Activated T-helper 1 cell treated with anti-CD3 and anti-CD28 coated beads, Interleukin-12 subunit alpha, Interleukin-12 subunit beta, Interleukin-2, Interleukin-4 antibody, amounts not matched to agents 30 ng/mL and 10 ng/mL and 1 ng/mL, durations not matched to agents 14 hours and 24 hours and 36 hours (primary cell): ENCODE data around the gene POLN. TPM values are rescaled to one million over a fixed set of nuclear protein-coding genes. Genes with fewer than 3 reads are reported as not detected.

ENCODE experiments used
- DNase-seq: peaks from one replicate; pipeline ENCODE4 v3.0.0; 2021; ENCODE audit warnings: low spot score
- H3K27ac Mint-ChIP-seq: one replicate; pipeline ENCODE4 v1.8.0; 2021; ENCODE audit warnings: mild to moderate bottlenecking, mixed read lengths
- H3K27me3 Mint-ChIP-seq: one replicate; pipeline ENCODE4 v1.8.0; 2022; ENCODE audit warnings: mild to moderate bottlenecking, moderate library complexity, mixed read lengths; ENCODE audit not compliant: insufficient read depth
- H3K36me3 Mint-ChIP-seq: one replicate; pipeline ENCODE4 v1.8.0; 2021; ENCODE audit warnings: low read depth, mixed read lengths
- H3K4me1 Mint-ChIP-seq: one replicate; pipeline ENCODE4 v1.8.0; 2021; ENCODE audit warnings: low read depth, mixed read lengths
- H3K4me3 Mint-ChIP-seq: one replicate; pipeline ENCODE4 v1.8.0; 2021; ENCODE audit warnings: mild to moderate bottlenecking, moderate library complexity, mixed read lengths
- H3K9me3 Mint-ChIP-seq: one replicate; pipeline ENCODE4 v1.8.0; 2021; ENCODE audit warnings: mixed read lengths
- intact Hi-C: fragments of 100-400 bp; cut with micrococcal nuclease; formaldehyde crosslinking; loops from one replicate; pipeline ENCODE4 v1.15.1; 2024
- total RNA-seq: library from RNA; stranded (reverse); gene quantifications from 2 replicates; pipeline ENCODE4 v1.2.3, GENCODE V29; 2022

The POLN gene
- total RNA-seq, 1 donor from 2014 or later, result 3.5 TPM

GRCh38 chr4:2090642-2091041 lies 151.3 kb downstream of the POLN start:
- Mint-ChIP-seq H3K9me3 (no peaks in the 10 kb centered on the region), H3K4me1 (no peaks in the 10 kb centered on the region), H3K27me3 (peaks cover 20% of the 10 kb centered on the region), H3K27ac (no peak overlapping the region), H3K4me3 (no peak overlapping the region), H3K36me3 (no peaks in the 10 kb centered on the region)
- no peak for DNase-seq
- intact Hi-C loops, result no loop called here

DNA sequence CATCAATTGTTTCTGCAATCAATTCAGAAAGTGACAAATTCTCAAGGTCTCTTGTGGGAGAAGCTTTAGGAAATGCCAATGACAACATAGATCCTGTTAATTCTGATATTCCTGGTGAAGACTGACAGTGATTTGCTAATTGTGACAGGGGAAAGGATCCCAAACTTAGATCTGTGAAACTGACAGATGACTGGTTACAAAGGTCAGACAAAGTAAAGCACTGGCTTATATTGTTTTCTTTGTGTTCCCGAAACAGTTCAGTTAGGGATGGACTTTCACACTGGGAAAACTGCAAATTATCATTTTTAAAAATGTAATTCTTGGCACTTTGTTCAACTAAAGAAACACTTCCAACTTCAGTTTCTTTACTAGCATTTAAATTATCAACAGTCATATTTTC lies 152.7 kb downstream of the POLN start:
- intact Hi-C loops, result no loop called here
- Mint-ChIP-seq H3K36me3 (no peaks in the 10 kb centered on the region), H3K9me3 (no peaks in the 10 kb centered on the region), H3K4me3 (no peak overlapping the region), H3K4me1 (no peaks in the 10 kb centered on the region), H3K27me3 (peaks cover 20% of the 10 kb centered on the region), H3K27ac (no peak overlapping the region)
- DNase-seq, result no peak

- Mint-ChIP-seq H3K4me3 (no peak overlapping the region), H3K4me1 (no peaks in the 10 kb centered on the region), H3K27me3 (peaks cover 23% of the 10 kb centered on the region), H3K9me3 (no peaks in the 10 kb centered on the region), H3K27ac (no peak overlapping the region), H3K36me3 (no peaks in the 10 kb centered on the region)
- intact Hi-C loops, result no loop called here
- DNase-seq, result no peak
Measured at GRCh38 chr4:2087170-2087569, 154.8 kb downstream of the POLN start.

DNA sequence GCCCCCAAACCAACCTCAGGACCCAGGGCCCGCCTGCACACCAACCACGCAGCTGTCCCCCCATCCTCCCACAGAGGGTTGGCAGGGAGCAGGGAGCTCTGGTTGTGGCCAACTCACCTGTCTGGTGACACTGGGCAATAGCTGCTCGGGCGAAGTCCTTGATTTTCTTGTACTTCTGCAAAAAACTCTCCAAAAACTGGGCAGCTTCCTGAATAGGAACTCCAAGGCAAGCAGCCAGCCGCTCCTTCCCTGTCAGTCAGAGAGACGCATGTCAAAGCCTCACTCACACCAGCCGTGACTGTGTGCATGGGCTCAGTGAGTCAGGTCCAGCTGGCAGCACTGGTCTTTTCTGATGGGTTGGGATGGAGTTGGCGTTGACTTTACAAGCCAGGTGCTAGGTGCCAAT lies 156.4 kb downstream of the POLN start:
- H3K4me1 Mint-ChIP-seq, result no peaks in the 10 kb centered on the region
- no peak overlapping the region for H3K27ac Mint-ChIP-seq
- H3K4me3 Mint-ChIP-seq, result no peak overlapping the region
- no peaks in the 10 kb centered on the region for H3K36me3 Mint-ChIP-seq
- H3K9me3 Mint-ChIP-seq, result no peaks in the 10 kb centered on the region
- DNase-seq, result no peak
- H3K27me3 Mint-ChIP-seq, result peaks cover 23% of the 10 kb centered on the region
- intact Hi-C loops, result no loop called here

- Mint-ChIP-seq H3K36me3 (no peaks in the 10 kb centered on the region), H3K9me3 (no peaks in the 10 kb centered on the region), H3K27me3 (peaks cover 11% of the 10 kb centered on the region), H3K27ac (no peak overlapping the region), H3K4me1 (no peaks in the 10 kb centered on the region), H3K4me3 (no peak overlapping the region)
- no peak for DNase-seq
- intact Hi-C loops, result no loop called here
Measured at GRCh38 chr4:2084316-2084715, 157.6 kb downstream of the POLN start.

- intact Hi-C loops, result no loop called here
- no peaks in the 10 kb centered on the region for H3K36me3 Mint-ChIP-seq
- H3K9me3 Mint-ChIP-seq, result no peaks in the 10 kb centered on the region
- DNase-seq, result no peak
- no peak overlapping the region for H3K27ac Mint-ChIP-seq
- no peak overlapping the region for H3K4me3 Mint-ChIP-seq
- peaks cover 8% of the 10 kb centered on the region for H3K27me3 Mint-ChIP-seq
- H3K4me1 Mint-ChIP-seq, result no peaks in the 10 kb centered on the region
Measured at GRCh38 chr4:2083826-2084160, 158.1 kb downstream of the POLN start.

DNA sequence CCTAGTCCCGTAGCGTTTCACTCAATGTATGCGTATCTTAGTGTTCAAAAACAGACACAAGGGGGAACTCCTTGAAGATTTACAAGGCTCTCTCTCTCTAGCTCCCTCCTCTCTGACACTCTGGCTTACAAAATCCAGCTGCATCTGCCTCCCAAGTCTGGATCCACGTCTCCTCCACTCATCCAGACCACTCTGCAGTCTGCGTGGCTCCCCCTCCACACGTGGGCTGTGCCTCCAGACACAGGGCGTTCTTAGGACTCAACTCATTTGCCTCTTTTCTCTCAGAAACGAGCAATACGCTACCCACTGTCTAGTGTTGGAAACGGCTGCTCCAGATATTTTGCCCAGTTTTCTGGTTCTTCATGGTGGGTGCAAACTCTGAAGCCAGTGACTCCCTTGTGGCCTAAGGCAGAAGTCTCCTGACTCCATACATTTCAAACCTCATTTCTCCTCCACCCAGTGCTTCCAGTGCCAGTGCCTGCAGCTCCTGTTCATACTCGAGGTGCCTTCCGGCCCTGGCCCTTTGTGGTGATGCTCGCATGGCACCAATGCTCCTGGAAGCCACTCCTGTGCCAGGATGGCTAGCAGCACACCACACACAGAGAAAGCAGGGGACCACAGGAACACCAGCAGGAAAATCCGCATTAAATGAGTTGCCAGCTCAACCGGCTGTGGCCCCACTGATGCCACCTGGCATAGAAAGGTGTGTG lies 158.7 kb downstream of the POLN start:
- Mint-ChIP-seq H3K9me3 (no peaks in the 10 kb centered on the region), H3K4me1 (no peaks in the 10 kb centered on the region), H3K4me3 (no peak overlapping the region), H3K27me3 (peaks cover 8% of the 10 kb centered on the region), H3K27ac (no peak overlapping the region), H3K36me3 (no peaks in the 10 kb centered on the region)
- DNase-seq, result no peak
- intact Hi-C loops, result no loop called here

DNA sequence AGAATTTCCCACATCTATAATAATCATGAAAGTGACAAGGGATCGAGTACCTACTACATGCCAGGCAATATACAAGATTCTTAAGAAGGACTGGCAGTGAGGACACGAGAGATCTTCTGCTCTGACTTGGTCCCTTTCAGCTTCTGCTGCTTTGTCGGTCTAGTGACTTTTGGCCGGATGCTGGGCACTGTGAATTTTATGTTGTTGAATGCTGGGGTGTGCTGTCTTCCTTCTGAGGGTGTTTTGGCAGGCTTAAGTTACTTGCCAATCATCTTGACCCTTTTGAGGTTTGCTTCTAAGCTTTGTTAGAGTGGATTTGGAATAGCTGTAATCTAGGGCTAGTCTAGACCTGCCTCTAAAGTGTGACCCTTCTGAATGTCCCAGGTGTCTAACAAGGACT lies 159.3 kb downstream of the POLN start:
- no peak overlapping the region for H3K4me3 Mint-ChIP-seq

DNA sequence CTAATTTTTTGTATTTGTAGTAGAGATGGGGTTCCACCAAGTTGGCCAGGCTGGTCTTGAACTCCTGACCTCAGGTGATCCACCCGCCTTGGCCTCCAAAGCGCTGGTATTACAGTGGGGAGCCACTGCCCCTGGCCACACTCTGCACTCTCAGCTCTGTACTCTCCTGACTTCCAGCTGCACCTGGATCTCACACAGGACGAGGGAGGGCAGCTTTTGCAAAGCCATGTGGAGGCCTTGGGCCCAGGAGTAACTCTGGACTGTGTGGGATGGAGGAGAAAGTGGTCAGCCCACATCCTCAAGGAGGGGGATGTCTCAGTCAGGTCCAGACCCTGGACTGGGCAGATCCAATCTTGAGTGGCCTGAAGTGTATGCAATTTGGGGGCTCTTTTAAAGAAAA lies 159.8 kb downstream of the POLN start:
- Mint-ChIP-seq H3K9me3 (no peaks in the 10 kb centered on the region), H3K4me3 (no peak overlapping the region), H3K36me3 (no peaks in the 10 kb centered on the region), H3K27ac (no peak overlapping the region), H3K4me1 (no peaks in the 10 kb centered on the region), H3K27me3 (peaks cover 3% of the 10 kb centered on the region)
- DNase-seq, result no peak
- intact Hi-C loops, result no loop called here

More for the DNA sequence above, 159.3 kb downstream of the POLN start:
- intact Hi-C loops, result no loop called here
- no peak for DNase-seq
- Mint-ChIP-seq H3K27ac (no peak overlapping the region), H3K4me1 (no peaks in the 10 kb centered on the region), H3K27me3 (peaks cover 7% of the 10 kb centered on the region), H3K9me3 (no peaks in the 10 kb centered on the region), H3K36me3 (no peaks in the 10 kb centered on the region)

DNA sequence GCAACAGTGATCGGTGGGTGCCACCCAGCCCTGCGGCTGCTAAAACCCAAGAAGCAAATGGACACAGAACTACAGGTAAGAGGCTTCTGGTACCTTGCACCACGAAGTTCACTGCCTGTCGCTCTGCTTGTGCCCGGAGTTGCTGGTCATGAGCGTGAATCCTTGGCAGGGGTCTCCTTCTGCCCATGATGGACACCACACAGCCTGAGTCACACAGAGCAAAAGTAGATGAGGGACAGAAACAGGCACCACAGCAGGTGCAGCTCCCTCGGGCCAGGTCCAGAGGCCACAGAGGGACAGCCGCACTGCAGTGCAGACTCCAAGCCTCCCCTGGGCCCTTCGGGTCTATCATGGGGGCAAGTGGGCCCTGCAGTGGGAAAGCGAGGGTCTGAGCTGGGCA lies 160.4 kb downstream of the POLN start:
- Mint-ChIP-seq H3K4me3 (no peak overlapping the region), H3K9me3 (no peaks in the 10 kb centered on the region)

DNA sequence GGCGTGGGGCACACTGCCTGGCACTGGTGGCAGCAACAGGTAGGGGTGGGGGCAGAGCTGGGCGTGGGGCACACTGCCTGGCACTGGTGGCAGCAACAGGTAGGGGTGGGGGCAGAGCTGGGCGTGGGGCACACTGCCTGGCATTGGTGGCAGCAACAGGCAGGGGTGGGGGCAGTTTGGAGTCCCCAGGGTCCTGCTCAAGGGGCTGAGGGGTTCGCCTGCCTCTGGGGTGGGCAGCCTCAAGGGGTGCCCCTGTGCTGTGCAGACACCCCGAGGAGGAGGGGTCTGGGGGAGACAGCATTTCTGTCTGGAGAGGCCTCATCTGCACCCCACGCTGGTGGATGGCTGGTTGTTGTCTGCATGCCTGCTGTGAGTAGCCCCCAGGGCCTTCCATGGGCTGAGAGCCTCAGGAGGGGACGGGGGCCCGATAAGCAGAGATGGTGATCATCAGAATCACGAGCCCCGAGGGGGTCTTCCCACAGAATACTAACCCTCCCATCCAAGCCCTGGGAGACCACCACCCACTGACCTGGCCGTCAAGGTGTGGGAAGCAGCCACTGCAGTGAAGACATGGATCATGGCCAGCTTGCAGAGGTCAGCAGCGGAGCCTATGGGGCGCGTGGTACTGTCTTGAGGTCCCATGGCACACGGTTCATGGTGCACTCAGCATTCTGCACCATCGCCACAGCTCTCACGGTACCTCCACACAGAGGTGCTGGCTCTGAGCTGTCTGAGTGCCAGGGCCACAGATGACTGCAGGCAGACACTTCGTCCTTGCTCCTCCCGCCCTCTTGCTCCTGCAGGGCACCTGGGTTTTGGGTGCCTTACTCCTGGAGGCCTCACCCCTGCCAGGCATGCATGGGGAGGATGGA lies 161.3 kb downstream of the POLN start:
- H3K27me3 Mint-ChIP-seq, result peaks cover 3% of the 10 kb centered on the region
- DNase-seq, result no peak

More for the DNA sequence above, 160.4 kb downstream of the POLN start:
- Mint-ChIP-seq H3K27me3 (peaks cover 3% of the 10 kb centered on the region), H3K36me3 (no peaks in the 10 kb centered on the region), H3K27ac (no peak overlapping the region), H3K4me1 (no peaks in the 10 kb centered on the region)
- DNase-seq, result no peak
- intact Hi-C loops, result no loop called here

DNA sequence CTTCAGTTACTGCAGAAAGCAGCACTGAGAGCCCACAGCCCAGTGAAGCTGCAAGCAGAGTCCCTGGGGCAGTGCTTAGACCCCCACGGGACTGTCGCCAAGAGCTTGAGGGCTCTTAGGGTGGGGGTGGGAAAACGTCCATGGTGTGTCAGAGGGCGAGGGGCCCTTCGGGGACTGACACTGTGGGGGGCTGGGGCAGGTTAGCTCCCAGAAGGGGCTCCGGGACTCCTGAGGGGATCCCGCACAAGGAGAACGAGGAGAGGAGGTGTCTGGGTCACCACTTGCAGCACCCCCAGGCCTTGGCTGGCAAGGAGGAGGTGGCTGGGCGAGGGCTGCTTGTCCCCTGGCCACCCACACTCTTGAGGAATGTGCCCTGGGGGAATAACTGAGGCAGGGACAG lies 162.0 kb downstream of the POLN start:
- no peaks in the 10 kb centered on the region for H3K9me3 Mint-ChIP-seq
- intact Hi-C loops, result no loop called here

More for the DNA sequence above, 161.3 kb downstream of the POLN start:
- no peaks in the 10 kb centered on the region for H3K36me3 Mint-ChIP-seq
- no peak overlapping the region for H3K27ac Mint-ChIP-seq
- H3K4me1 Mint-ChIP-seq, result no peaks in the 10 kb centered on the region
- H3K9me3 Mint-ChIP-seq, result no peaks in the 10 kb centered on the region
- intact Hi-C loops, result no loop called here
- H3K4me3 Mint-ChIP-seq, result no peak overlapping the region

DNA sequence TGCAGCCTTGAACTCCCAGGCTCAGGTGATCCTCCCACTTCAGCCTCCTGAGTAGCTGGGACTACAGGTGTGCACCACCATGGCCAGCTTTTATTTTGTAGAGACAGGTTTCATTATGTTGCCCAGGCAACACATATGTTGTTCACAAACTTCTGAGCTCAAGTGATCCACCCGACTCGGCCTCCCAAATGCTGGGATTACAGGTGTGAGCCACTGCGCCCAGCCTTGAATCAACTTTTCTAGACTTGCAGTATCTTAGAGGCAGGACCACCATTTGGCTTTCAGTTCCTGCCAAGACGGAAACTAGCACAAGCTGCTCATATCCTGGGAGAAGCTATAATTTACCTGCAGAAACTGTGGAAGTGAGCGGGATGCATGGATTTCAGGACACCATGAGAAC lies 162.9 kb downstream of the POLN start:
- no peaks in the 10 kb centered on the region for H3K36me3 Mint-ChIP-seq
- no peaks in the 10 kb centered on the region for H3K9me3 Mint-ChIP-seq
- intact Hi-C loops, result no loop called here
- no peak overlapping the region for H3K27ac Mint-ChIP-seq
- H3K27me3 Mint-ChIP-seq, result peaks cover 3% of the 10 kb centered on the region
- H3K4me1 Mint-ChIP-seq, result no peaks in the 10 kb centered on the region
- H3K4me3 Mint-ChIP-seq, result no peak overlapping the region
- no peak for DNase-seq

More for the DNA sequence above, 162.0 kb downstream of the POLN start:
- DNase-seq, result no peak
- no peaks in the 10 kb centered on the region for H3K4me1 Mint-ChIP-seq
- H3K27me3 Mint-ChIP-seq, result peaks cover 3% of the 10 kb centered on the region
- no peaks in the 10 kb centered on the region for H3K36me3 Mint-ChIP-seq
- no peak overlapping the region for H3K4me3 Mint-ChIP-seq
- H3K27ac Mint-ChIP-seq, result no peak overlapping the region
